Esophagus muscularis mucosa (tissue), 4 donors: ENCODE results near the gene PPP1R3F. TPM values are rescaled to one million over a fixed set of nuclear protein-coding genes. Genes with fewer than 3 reads are reported as not detected.

Experiments used
- total RNA-seq, 4 donors: library from RNA; depleted of rRNA; stranded (reverse); fragments of >200 nt; gene quantifications; one replicate each; pipeline versions ENCODE4 v1.1.0 to v1.2.1, GENCODE V29; 2016

Gene PPP1R3F
- total RNA-seq, 4 donors from 2014 or later, result 13.8 to 27.0 (median 16.4) TPM

Other genes starting within 250 kb of the PPP1R3F start
- 100 to 1,000 TPM in 3 of 4 donors, 10 to 100 TPM in 1; 99.9 to 181 (median 150) TPM for gene TFE3, start 226.4 kb upstream of the PPP1R3F start, total RNA-seq
- gene CCDC120, start 210.8 kb upstream of the PPP1R3F start, total RNA-seq, result 1 to 10 TPM; 1.2 to 5.1 (median 2.9) TPM
- gene PRAF2, start 195.8 kb upstream of the PPP1R3F start, total RNA-seq, result 10 to 100 TPM; 15.9 to 26.6 (median 23.8) TPM
- 10 to 100 TPM; 68.1 to 77.9 (median 72.7) TPM for gene WDR45, start 189.9 kb upstream of the PPP1R3F start, total RNA-seq
- 10 to 100 TPM; 27.8 to 43.8 (median 32.4) TPM for gene GPKOW, start 146.1 kb upstream of the PPP1R3F start, total RNA-seq
- gene MAGIX, start 107.0 kb upstream of the PPP1R3F start, total RNA-seq, result 1 to 10 TPM; 1.5 to 4.2 (median 3.6) TPM
- 100 to 1,000 TPM in 1 of 4 donors, 10 to 100 TPM in 3; 55.3 to 101 (median 76.3) TPM for gene PLP2, start 97.9 kb upstream of the PPP1R3F start, total RNA-seq
- gene PRICKLE3, start 83.4 kb upstream of the PPP1R3F start, total RNA-seq, result 10 to 100 TPM in 3 of 4 donors, 1 to 10 TPM in 1; 7.6 to 16.2 (median 12.3) TPM
- 10 to 100 TPM in 1 of 4 donors, 1 to 10 TPM in 3; 4.5 to 12.0 (median 6.1) TPM for gene SYP, start 69.6 kb upstream of the PPP1R3F start, total RNA-seq
- gene CACNA1F, start 36.5 kb upstream of the PPP1R3F start, total RNA-seq, result under 1 TPM; under 0.01 to 0.42 (median 0.06) TPM
- gene CCDC22, start 34.3 kb upstream of the PPP1R3F start, total RNA-seq, result 10 to 100 TPM; 12.9 to 18.5 (median 16.2) TPM
- not detected for gene FOXP3, start 5.1 kb upstream of the PPP1R3F start, total RNA-seq
- gene GAGE10, start 33.9 kb downstream of the PPP1R3F start, total RNA-seq, result 1 to 10 TPM in 1 of 4 donors, not detected in 3; 1.2 TPM
- gene GAGE12J, start 52.2 kb downstream of the PPP1R3F start, total RNA-seq, result not detected
- not detected for gene GAGE13, start 61.8 kb downstream of the PPP1R3F start, total RNA-seq